Activated CD8-positive, alpha-beta memory T cell treated with anti-CD3 and anti-CD28 coated beads for 48 hours (primary cell): ENCODE data around the gene CXCL14.

ENCODE experiments used
- DNase-seq, 3 experiments: peaks; one replicate each; pipeline ENCODE4 v3.0.0-alpha.2; 2020; ENCODE audit warnings: low read depth in 2 of 3, low spot score in 2 of 3

CXCL14 gene

DNA sequence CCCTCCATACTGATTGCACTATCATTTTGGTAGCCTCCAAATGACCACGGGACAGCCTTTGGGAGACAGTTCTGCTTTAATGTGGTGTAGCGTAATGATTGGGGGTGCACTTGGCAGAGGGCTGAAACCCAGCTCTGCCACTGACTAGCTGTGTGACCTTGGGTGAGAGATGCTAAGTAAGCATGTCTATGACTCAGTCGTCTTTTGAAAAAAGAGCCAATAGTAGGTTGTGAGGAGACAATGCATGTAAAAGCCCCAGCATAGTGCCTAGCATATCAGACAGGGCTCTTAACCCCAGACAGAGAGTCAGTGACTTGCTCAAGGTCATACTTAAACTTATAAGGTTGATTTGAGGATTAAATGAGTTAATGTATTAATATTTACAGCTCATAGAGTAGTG lies 18.0 kb upstream of the CXCL14 start:
- DNase-seq: no peak

DNA sequence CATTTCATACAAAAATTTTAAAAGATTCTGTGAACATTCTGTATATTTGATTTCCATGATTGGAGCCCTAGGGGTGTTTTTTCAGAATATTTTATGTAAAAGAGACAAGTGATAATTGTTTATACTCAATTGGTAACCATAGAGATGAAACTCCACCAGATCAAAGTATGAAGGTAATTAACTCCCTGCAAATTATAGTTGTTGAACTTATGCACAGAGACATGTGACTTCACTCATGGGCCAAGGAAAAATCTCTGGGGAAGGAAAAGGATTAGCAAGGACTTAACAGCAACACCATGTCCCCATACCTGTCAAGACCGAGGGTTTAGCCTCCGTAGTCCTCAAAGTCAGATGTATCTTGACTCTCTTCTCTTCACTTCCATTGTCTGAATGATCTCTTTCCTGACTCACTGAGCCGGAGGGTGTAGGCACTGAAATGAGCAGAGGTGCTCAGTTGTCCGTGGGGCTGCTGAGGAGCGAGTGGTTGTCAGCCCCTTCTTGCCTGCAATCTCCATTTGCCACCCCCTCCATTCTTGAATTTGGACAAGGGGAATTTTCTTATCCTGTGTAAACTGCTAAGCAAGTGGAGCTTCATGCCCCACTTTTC lies 17.5 kb upstream of the CXCL14 start:
- no peak for DNase-seq

DNA sequence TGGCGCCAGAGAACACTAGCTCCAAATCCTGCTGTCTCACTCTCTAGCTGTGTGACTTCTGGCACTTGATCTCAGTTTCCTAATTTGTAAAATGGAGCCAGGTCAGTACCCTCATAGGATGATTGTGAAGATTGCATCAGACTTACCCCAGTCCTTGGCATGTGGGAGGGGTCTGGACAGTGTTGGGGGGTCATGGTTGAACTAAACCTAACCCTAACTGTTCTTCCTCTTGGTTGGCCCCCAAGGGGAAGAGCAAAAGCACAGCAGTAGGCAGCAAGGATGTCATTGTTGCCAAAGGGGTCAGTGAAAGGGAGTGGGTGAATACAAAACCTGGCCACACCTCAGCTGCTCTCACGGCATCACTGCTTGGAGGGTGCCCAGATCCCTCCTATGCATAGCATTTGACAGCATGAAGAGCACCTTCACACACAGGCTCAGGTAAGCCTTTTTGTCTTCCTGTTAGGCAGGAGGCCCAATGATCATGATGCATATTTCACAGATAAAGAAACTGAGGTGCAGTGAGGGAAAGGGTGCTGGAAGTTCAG lies 15.7 kb upstream of the CXCL14 start:
- DNase-seq: no peak

DNA sequence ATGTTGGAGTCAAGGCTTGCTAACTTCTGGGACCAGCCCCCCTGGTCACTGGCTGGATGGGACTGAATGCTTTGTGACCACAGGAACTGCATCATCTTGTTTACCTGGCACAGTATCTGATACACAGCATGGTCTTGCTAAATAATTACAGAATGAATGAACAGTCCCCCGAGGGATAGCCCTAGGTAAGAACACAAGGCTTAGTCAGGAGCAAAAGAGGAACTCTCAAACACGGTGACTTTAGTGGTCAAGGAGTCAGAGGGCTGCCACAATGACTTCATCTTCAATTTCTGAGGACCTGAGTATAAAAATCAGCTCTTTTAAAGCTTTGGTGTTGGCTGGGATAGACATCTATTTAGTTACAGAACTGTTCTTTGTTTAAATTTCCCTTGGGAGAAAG lies 15.1 kb upstream of the CXCL14 start:
- no peak for DNase-seq

DNA sequence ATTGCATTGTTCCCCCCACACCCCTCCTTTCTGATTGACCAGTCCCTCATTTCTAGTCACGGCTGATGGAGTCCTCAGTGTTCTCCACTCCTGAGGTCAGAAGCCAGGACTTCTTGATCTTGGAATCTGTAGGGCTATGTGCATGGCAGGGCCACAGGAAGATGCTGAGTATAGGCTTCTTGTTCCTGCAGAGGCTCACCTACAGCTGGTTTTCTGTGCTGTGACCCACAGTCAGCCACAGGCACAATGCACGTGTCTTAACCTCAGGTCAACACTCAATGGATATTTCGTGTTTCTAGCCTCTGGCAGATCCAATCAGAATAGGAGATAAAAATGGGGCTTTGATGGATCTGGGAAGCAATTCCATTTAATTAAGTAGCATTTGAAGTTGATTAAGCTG lies 14.3 kb upstream of the CXCL14 start:
- DNase-seq: no peak

DNA sequence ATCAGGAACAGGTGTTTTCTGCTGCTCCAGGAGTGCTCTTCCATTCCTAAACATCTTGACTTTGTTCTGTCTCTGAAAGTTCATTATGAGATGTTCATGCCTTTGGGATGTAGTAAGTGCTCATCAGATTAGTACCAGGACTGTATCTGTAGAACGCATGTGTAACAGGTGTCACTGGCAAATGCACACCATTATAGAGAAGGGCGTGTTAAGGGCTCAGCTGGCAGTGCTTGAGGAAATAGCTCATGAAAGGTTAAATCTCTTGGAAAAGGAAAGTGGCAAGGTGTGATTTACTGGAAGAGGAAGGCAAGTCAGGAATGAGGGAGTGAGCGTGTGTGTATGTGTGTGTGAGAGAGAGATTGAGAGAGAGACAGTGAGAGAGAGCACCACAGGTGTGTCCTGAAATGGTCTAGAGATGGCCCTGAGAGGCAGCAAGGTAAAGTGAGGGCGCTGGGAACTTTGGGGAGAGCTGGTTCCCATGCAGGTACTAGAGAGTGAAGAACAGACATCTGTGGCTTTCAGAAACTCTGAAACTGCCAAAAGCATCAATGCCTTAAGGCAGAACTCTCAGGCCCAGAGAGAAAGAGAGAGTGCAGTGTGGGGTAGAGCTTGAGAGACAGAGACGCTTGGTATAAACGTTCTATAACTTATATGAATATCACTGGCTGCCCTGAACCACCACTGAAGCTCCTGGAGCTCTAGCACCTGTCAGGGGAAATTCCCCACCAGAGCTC lies 13.7 kb upstream of the CXCL14 start:
- DNase-seq: no peak

DNA sequence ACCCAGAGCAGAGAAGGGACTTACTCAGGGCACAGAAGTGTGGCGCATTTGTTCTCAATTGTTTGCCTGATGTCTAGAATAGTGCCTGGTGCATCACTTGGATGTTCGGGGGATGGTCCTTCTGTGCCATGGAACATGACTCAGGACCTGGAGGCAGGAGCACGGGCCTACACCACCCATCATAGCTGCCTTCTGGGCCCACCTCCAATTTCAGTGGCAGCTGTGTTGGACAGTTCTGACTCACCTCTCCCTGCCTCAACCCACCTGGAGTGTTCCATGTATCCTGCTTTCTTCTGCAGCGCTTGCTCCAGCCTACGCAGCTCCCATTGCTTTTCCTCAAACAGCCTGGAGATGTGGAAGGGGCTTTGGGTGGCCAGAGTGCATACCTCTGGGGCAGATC lies 12.5 kb upstream of the CXCL14 start:
- no peak for DNase-seq

DNA sequence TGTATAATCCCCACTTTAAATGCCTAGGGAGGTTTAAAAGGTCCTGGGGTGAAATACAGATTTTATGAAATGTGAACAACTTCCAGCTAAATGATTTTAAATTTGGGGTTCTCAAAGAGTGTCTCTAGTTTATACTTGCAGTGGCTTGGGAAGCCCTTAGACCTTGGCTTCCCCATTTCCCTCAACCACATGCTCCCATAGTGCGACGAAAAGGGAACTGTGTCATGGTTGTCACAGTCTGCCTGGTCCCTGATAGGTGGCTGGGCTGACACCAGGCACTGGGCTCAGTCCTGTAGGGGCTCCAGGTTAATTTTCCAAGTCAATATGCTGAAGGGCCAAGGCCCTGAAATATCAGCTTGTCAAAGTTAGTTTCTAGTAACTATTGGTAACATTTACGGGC lies 10.4 kb upstream of the CXCL14 start:
- no peak for DNase-seq

DNA sequence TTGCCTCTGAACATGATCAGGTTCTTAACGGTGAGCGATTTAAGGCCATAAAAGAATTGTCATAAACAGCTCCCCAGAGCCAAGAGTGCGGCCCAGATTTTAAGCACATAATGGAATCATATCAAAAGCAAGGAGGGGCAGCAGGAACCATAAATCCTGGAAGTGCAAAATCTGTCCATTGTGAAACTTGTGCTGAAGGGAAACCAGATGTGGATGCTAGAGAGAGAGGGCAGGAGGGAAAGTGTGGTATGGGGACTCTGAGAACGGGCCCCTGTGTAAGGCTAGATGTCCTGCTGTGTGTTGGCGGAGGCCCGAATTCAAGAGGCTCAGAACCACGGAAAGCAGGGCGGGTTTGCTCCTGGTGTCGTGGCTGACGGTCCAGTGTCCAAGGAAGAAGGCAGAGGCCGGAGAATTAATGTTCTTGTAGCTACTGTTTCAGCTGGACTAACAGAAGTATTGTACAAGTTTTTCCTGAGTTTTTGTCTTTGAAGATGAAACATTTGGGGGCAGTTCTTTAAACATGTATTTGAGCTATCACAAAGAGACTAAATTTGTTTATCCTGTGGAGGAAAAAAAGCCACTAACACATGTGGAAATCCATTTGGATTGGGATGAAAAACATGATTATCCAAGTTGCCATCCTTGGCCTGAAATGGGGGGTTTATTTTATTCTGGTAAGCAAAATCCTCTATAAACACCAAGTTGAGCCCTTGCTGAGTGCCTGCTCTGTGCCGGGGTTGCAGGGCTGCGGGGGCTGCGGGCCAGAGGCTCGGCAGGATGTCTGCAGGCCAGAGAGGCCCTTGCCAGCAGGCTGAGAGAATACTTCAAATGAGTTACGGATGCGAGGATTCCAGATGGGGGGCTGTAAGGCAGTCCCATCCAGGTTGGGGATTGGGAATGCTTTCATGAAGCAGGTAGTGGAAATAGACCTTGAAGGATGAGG lies 9.2 kb upstream of the CXCL14 start:
- no peak for DNase-seq

DNA sequence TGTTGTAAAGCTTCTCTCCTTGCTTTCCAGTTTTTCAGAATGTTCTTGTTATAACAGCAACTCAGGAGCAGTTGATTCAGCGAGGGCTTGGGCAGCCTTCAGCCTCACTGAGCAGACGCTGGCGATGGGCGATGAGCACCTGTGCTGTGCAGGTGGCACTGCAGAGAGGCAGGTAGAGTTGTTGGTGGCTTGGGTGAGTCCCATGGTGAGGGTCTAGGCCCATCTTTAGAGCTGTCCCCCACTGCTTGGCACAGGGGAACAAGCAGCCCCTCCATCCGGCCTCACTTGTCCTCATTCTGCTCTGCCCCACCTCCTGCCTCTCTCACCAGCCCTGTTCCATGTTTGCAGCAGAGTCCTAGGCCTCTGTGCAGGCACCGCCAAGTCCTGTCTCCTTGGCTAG lies 6.1 kb upstream of the CXCL14 start:
- no peak for DNase-seq

DNA sequence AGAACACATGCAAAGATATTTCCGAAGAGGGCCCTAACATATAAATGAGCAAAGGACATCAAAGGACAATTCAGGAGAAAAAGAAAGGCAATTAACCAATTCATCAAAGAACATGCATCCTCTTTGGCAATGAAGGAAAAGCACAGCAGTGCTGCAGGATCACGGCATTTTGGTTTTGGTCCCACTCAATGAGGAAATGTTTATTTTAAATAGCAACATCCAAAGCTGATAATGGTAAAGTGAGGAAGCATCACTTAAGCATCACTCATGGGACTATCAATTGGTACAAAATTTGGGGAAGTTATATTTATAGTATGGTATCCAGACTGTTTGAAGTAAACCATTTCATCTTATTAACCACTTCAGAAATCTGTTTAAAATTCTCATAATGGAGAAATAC lies 5.5 kb upstream of the CXCL14 start:
- DNase-seq: no peak

DNA sequence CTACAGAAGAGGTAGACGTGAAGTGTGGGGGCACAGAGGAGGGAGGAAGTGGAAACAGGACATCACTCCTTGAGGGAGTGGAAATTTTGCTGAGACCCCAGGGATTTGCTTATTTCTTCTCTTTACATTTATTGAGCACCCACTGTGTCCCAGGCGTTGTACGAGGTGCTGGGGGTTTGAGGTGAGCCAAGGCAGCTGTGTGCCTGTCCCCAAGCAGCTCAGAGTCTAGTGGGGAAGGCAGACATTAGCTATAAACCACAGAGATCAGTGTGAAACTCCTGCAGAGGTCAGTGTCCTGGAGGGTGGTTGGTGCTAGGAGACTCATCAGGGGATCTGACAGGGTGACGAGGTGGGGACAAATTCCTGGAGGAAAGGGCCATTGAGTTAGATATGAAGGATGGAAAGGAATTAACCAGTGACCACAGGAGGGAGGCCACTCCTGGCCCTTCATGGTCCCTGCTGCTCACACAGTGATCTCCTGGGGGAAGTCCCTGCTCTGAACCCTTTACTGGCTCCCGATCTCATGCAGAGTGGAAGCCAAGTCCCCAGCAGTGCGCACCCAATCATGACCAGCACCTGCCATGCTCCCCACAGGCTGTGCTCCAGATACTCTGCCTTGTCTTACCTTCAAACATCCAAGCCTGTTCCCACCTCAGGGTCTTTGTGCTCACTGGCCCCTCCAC lies 3.4 kb upstream of the CXCL14 start:
- DNase-seq: no peak

DNA sequence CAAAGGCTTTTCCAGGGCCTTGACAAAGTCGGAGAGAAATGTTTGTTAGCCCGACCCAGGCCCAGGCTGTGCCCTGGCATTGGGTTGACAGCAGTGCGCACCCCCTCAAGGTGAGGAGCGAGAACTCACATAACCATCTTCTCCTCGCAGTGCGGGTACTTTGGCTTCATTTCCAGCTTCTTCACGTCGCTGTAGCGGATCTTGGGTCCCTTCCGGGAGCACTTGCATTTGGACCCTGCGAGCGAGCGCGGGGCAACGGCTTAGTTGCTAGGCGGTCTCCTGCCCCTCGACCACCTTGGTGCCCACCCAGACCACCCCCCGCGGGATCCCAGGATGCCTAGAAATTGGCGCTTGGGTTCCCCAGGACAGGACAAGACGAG lies 496 bp downstream of the CXCL14 start:
- no peak for DNase-seq

DNA sequence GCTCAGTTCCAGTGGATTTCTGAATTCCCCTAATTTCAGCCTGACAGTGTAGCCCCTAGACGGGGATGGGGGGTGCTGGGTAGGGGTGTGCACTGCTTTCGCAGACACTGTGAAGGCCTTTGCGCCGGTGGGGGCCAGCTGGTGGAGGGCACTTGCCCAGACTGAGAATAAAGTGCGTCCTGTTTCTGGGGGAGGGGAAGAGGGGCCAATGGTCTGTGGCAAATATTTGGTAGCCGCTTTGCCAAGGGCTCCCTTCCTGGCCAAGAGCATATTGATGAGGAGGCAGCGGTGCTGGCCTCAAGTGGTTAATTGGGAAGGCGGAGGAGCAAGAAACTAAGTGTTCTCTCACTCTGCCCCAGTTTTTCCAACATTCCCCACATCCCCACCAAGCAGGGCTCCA lies 1.4 kb downstream of the CXCL14 start:
- no peak for DNase-seq

DNA sequence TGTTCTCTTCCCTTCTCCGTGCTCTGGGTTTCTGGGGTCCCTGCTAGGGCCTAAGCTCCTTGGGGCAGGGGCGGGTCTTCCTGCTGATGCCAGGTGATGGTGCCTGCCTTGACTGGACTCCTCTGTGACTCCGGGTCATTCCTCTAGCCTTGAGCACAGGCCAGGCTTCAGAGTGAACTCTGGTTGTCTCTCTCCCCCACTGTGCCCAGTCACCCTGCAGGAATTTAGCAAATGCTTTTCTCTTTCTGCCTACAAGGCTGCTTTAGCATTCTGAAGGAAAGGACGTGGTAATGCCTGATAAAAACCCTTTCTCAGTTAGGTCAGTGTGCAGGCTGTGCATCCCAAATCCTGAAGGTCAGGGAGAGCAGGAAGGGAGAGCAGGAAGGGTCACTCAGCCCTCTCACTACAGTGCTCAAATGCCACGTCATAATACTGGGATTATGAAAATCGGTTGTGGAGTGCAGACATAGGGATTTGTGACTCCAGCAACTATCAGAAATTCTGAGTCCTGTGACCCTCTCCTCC lies 2.7 kb downstream of the CXCL14 start:
- DNase-seq: no peak

DNA sequence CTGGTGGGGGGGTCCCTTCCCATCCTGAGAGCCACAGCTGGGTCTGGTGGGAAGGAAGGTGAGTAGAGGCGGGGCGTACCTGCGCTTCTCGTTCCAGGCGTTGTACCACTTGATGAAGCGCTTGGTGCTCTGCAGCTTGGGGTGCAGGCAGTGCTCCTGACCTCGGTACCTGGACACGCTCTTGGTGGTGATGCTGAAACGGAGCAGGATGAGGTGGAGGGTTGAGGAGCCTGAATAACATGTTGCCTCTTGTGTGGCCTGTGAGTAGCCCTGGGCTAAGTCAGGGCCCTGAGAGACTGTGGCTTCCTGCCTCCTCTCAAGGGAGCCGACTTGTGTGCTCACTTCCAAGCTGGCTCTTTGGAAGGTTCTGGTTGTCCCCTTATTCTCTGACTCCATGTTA lies 4.3 kb downstream of the CXCL14 start:
- no peak for DNase-seq

DNA sequence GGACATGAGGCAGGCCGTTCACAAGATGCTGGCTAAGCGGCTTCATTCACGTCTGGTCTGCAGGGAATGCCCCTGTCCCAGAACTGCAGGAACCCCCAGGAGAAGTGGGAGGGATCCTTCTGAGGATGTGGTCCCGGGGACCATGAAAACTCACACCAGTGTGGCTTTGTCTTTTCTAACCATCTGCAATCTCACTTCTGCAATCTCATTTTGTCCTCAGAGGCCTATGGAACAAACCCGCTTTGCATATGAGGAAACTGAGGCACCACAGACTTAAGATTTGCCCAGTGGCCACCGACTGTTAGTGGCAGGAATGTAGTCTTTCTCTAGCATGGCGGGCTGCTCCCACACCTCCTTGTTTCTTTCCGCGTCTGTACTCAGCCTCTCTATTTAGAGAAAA lies 6.9 kb downstream of the CXCL14 start:
- DNase-seq: no peak

DNA sequence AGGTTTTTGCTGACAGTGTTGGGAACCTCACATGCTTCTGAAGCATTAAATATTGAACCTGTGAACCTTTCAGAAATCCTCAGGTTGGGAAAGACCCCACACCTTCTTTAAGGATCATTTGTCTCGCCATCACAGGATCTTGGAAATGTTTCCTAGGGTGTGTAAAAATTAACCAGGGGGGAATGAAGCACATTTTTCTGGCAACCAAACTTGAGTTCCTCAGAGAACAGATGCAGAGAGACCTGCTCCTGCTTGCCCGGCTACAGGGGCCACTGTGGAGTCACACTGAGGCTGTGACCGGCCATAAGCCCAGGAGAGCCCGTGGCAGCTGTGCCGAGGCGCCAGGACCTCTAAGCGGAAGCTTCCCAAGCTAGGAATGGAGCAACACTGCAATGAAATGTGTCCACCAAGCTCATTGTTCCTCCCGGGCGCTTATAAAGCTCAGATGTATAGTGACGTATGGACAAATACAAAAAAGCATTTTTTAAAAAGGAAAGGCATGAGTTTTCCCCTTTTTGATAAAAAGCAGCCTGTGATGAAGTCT lies 7.7 kb downstream of the CXCL14 start:
- no peak for DNase-seq

DNA sequence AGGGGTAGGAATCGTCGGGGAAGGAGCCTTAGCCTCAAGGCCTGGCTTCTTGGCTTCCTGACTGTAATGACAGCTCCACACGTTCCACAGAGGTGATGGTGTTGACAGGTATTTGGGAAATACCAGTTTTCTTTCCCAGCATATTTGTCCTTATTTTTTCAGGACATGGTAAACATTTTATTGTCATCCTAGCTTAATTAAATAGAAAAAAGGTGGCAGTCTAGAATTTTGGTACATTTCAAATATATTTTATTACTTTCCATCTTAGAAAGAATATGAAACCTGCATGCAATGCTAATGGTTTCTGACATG lies 8.4 kb downstream of the CXCL14 start:
- DNase-seq: no peak

DNA sequence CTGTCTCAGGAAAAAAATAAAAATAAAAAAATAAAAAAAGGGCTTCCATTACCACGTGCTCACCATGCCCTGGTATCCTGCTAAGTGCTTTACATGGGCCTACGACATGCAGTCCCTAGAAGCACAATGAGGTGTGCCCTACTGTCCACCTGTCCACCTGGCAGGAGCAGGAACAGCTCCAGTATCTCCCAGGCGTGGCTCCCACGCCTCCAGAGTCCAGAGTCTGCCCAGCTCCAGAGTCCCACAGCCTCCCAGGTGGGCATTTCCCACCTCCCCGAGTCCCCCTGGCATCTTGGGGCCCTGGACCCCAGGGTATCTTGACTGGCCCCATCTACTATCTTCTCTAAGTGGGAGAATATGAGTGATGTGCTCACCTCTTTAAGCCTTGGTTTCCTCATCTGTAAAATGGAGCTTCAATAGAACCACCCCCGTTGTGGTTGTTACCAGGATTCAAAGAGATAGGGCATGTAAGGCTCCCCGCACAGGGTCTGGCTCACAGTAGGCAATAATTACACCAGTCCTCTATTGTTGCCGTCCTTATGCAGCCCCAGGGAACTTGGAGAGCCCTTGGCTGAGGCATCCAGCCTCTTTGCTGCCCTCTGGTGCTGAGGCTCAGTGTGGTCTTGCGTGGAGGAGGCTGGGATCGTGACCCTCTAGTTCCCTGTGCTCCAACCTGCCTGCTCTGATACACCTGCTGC lies 8.9 kb downstream of the CXCL14 start:
- no peak for DNase-seq
